LNCAP (cell line): ENCODE results near the gene IRF4.

Source experiments
- TF ChIP-seq, protein P1 (sequence below): fragments of 450-650 bp; IDR thresholded peaks from 2 replicates; pipeline ENCODE4 v1.5.1; 2017; ENCODE audit warnings: mild to moderate bottlenecking

The IRF4 gene

DNA sequence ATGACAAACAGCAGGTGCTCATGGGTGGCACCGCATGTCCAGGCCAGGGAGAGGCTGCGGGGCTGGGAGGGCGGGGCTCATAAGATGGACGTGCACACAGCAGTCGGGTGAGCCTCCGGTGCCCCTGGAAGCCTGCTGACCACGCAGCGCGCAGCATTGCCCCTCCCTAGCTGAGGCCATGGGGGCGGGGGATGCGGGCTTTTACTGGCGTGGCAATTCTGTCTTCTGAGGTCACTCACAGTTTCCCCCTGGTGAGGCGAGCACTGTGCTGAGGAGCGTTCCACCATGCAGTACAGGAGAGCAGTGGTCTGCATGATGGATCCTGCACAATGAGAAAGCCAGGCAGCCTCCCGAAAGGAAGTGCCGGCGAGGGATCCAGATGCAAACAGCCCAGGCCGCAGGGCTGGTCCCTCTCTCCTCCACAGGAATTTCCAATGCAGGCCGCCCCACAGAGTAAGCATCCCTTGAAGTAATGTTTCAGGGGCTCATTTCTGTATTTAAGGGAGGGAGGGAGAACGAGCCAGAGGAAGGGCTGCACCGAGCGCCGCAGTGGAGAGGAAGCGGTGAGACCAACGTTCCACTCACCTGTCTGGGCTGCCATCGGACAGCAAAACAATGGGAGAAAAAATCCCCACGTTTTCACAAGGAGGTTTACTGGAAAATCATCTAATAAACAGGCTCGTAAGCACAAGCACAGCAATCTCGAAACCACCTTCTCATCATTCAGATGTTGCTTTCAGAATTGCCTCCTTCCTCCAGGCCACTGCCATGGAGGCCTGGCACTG, 56.0 kb downstream of the IRF4 start:
- TF ChIP-seq, protein P1, sequence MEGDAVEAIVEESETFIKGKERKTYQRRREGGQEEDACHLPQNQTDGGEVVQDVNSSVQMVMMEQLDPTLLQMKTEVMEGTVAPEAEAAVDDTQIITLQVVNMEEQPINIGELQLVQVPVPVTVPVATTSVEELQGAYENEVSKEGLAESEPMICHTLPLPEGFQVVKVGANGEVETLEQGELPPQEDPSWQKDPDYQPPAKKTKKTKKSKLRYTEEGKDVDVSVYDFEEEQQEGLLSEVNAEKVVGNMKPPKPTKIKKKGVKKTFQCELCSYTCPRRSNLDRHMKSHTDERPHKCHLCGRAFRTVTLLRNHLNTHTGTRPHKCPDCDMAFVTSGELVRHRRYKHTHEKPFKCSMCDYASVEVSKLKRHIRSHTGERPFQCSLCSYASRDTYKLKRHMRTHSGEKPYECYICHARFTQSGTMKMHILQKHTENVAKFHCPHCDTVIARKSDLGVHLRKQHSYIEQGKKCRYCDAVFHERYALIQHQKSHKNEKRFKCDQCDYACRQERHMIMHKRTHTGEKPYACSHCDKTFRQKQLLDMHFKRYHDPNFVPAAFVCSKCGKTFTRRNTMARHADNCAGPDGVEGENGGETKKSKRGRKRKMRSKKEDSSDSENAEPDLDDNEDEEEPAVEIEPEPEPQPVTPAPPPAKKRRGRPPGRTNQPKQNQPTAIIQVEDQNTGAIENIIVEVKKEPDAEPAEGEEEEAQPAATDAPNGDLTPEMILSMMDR, result no peak

DNA sequence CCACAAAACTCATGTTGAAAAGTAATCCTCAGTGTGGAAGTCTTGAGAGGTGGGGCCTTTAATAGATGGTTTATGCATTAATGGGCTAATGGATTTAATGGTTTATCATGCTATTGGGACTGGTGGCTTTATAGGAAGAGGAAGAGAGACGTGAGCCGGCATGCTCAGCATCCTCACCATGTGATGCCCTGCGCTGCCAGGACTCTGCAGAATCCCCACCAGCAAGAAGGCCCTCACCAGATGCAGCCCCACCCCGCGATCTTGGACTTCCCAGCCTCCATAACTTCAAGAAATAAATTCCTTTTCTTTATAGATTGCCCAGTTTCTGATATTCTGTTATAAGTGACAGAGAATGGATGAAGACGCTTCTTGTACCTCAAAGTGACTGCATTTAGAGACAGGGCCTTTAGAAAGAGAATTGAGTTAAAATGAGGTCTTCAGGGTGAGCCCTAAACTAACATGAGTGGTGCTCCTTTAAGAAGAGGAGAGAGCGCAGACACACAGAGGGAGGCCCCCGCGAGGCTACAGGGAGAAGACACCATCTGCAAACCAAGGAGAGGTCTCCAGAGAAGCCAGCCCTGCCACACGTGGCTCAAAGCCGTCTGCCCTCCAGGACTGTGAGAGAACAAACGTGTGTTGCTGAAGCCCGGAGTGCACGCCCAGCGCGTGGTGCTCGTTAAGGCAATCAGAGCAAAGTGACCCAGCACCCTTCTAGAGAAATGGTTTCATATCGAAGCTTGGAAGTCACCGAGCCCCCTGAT, 56.9 kb downstream of the IRF4 start:
- TF ChIP-seq, protein P1, result no peak

DNA sequence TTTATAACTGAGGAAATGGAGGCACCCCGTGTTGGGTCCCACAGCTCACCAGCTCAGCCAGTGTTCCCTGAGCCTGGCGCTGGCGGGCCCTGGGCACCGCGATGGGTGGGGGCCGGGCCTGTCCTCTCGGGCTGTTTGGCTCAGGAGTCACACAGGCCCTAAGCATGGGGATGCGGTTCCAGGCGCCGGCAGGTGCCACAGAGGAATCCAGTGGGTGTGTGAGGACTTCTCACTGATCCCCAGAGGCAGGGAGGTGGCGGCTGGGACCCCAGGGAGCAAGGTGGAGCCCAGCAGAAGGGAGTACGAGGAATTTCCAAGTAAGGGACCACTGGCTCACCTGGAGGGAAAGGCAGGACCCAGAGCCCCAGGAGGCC, 57.5 kb downstream of the IRF4 start:
- TF ChIP-seq, protein P1, result no peak

DNA sequence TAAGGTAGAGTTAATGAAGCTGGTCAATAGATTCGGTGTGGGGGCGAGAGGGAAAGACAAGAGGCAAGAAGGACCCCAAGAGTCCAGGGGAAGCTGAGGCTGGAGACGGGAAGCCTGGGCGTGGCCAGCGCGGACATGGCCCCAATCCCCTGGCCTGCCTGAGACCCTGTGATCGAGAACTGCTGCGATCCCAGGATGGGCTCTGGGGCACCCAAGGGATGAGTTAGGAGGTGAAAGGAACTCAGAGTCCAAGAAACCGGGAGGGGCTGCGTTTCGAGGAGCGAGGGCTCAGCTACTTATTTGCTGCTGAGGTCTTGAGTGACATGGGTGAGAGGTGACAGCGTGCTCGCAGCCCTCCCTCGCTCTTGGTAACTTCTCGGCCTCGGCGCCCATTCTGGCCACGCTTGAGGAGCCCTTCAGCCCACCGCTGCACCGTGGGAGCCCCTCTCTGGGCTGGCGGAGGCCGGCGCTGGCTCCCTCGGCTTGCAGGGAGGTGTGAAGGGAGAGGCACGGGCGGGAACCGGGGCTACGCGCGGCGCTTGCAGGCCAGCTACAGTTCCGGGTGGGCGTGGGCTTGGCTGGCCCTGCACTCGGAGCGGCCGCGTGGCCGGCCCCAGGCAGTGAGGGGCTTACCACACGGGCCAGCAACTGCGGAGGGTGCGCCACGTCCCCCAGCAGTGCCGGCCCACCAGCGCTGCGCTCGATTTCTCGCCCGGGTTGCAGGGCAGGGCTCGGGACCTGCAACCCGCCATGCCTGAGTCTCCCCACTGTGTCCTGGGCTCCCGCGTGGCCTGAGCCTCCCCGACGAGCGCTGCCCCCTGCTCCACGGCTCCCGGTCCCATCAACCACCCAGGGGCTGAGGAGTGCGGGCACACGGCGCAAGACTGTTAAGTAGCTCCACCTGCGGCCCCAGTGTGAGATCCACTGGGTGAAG, 58.2 kb downstream of the IRF4 start:
- TF ChIP-seq, protein P1, result no peak

- TF ChIP-seq, protein P1, result no peak
Observed at GRCh38 chr6:451336-451735, 59.8 kb downstream of the IRF4 start.

DNA sequence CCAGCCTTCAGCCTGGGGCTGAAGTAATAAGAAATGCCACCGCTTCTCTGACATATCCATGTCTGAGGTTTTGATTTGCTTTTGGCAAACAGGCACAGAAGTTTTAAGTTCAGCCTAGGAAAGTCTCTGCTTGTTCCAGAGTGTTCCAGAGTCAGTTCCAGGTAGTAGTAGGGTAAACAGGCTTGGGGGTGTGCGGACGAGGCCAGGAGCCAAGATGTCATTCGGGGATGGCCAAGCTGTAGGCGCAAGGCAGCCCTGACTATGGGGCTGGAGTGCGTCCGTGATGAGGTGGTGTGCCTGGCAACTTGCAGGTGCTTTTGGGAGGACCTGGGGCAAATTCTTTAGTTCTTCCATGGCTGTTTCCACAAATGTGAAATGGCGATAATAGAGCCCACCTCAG, 60.3 kb downstream of the IRF4 start:
- TF ChIP-seq, protein P1, result no peak
